ENCODE data around the gene UNC93A.

- TF ChIP-seq CTCF (IDR thresholded peaks at IDR 0.05), result no peak
- TF ChIP-seq POLR2A (IDR thresholded peaks at IDR 0.05), result no peak
These were observed 65.8 kb downstream of the UNC93A start for GRCh38 chr6:167356874-167357273.
